ENCODE results near the gene CPT2. TPM values are rescaled to one million over a fixed set of nuclear protein-coding genes. Genes with fewer than 3 reads are reported as not detected.
A peak's percentile ranks its signal among the peaks of the same experiment; 100 is the strongest.

Gene CPT2
- polyA plus RNA-seq (ENCODE audit: insufficient read length) = 10.4 TPM

- peak; percentile 78 for DNase-seq (ENCODE audit: low read depth)
These were observed at the start of gene CPT2 for GRCh38 chr1:53196485-53197290. CPT2 (plus strand) TSS chr1:53196824; CDS start chr1:53196944, 120 bp downstream.

GRCh38 chr1:53147174-53147573 lies 49.5 kb upstream of the CPT2 start:
- DNase-seq (ENCODE audit: low read depth) = no peak

GRCh38 chr1:53148123-53148522 lies 48.5 kb upstream of the CPT2 start:
- DNase-seq (ENCODE audit: low read depth) = no peak

GRCh38 chr1:53153752-53154151 lies 42.9 kb upstream of the CPT2 start:
- DNase-seq (ENCODE audit: low read depth) = no peak

GRCh38 chr1:53154859-53155438 lies 41.7 kb upstream of the CPT2 start:
- no peak for DNase-seq (ENCODE audit: low read depth)

GRCh38 chr1:53155534-53155933 lies 41.1 kb upstream of the CPT2 start:
- no peak for DNase-seq (ENCODE audit: low read depth)

- DNase-seq (ENCODE audit: low read depth) = no peak
These were observed 40.7 kb upstream of the CPT2 start for GRCh38 chr1:53155945-53156344.

GRCh38 chr1:53156783-53157182 lies 39.8 kb upstream of the CPT2 start:
- DNase-seq (ENCODE audit: low read depth) = no peak

GRCh38 chr1:53158900-53159299 lies 37.7 kb upstream of the CPT2 start:
- DNase-seq (ENCODE audit: low read depth) = no peak

- no peak for DNase-seq (ENCODE audit: low read depth)
These were observed 35.7 kb upstream of the CPT2 start for GRCh38 chr1:53160924-53161378.

GRCh38 chr1:53162621-53163020 lies 34.0 kb upstream of the CPT2 start:
- no peak for DNase-seq (ENCODE audit: low read depth)

GRCh38 chr1:53163291-53163768 lies 33.3 kb upstream of the CPT2 start:
- no peak for DNase-seq (ENCODE audit: low read depth)

GRCh38 chr1:53165408-53165961 lies 31.1 kb upstream of the CPT2 start:
- no peak for DNase-seq (ENCODE audit: low read depth)

- DNase-seq (ENCODE audit: low read depth) = no peak
These were observed 30.3 kb upstream of the CPT2 start for GRCh38 chr1:53166366-53166765.

- DNase-seq (ENCODE audit: low read depth) = no peak
These were observed 29.7 kb upstream of the CPT2 start for GRCh38 chr1:53166912-53167311.

GRCh38 chr1:53172426-53173128 lies 24.0 kb upstream of the CPT2 start:
- DNase-seq (ENCODE audit: low read depth) = no peak

GRCh38 chr1:53174971-53175913 lies 21.4 kb upstream of the CPT2 start:
- DNase-seq (ENCODE audit: low read depth) = no peak

GRCh38 chr1:53176452-53177208 lies 20.0 kb upstream of the CPT2 start:
- DNase-seq (ENCODE audit: low read depth) = no peak

GRCh38 chr1:53180226-53180625 lies 16.4 kb upstream of the CPT2 start:
- DNase-seq (ENCODE audit: low read depth) = no peak

- DNase-seq (ENCODE audit: low read depth) = no peak
These were observed 15.7 kb upstream of the CPT2 start for GRCh38 chr1:53180951-53181350.

Measured in forelimb muscle (tissue), 1 donor.